Stimulated activated CD8-positive, alpha-beta memory T cell treated with anti-CD3 and anti-CD28 coated beads, Interleukin-12 subunit alpha, Interleukin-12 subunit beta, amount 100 ng/mL, for 24 hours (primary cell): ENCODE results near the gene ANKRD66.
"Not testable (repeated sequence)": the region's sequence is repeated elsewhere in the genome, so short reads cannot be mapped to it uniquely, and the experiment has no call there.

ENCODE experiments used
- DNase-seq: peaks from one replicate; pipeline ENCODE4 v3.0.0-alpha.2; 2020; ENCODE audit errors: extremely low read depth

ANKRD66 gene

DNA sequence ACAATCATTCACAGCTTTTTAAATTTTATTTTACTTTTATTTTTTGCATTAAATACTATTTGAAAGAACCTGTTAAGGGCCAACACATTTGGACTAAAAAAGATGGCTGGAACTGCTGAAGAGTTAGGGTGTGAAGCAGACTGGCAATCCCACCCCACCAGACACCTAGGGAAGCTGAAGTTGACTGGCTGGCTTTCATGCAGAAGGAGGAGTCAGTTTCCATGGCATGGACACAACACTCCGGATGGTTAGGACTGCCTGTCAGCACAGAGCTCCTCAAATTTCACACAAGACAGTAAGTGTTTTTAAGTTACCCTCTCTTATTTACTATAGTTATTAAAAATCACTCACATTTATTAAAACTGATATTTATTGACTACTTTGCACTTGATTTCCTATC is at the start of gene ANKRD66:
Gene ANKRD66, plus strand, starts transcription at position 238 of the 400 bp plus-strand sequence. CDS start 5,016 bp downstream, outside the sequence.
- DNase-seq, result no peak

DNA sequence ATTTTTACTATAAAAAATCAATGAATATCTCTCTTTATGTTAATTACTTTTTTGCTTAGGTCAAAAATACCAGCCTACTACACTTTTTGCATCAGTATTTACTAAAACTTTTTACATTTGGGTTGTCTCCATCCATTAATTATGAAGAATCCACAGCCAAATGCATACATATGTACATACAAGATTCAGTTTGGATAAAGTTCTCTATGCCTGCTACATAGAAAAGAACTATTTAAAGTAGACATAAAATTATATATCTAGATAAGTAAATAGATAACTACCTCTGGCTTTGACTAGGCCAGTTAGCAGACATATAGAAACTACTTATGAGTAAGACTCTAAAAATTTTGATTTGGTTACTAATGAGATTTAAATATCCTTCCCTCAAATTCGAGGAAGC is 46.8 kb upstream of the ANKRD66 start:
- DNase-seq, result no peak

DNA sequence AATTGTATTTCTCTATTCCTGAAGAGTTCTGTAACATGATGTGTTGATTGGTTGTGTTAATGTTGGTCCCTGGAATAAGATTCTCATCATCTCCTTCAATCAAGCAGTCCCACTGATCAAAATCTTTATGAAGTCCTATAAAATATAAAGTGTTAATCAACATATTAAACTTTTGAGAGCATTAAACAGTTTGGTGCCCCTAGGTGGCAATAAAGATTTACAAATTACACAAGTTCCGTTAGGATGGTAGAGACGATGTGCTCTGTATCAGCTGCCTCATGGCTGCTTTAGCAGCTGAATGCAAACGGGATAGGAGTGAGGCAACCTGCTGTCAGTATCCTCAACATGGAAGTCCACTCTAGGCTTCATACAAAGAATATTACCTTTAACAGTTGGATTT is 42.2 kb upstream of the ANKRD66 start:
- DNase-seq, result no peak

DNA sequence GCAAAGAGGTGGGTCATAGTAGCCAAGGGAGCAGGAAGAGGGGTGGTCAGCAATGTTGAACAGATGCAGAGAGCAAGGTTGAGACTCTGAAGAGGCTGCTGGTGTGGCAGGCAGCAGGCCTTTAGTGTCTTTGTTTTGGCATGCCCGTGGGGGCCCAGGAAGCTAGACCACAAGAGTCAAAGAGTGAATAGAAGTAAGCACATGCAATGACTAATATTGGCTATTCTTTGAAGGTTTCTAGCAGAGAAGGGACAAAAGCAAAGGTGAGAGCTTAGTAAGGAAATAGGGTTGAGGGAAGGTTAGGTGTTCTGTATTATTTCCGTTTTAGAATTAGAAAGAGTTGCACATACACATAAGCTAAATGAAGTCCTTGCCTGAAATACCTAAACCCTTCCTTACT is 40.3 kb upstream of the ANKRD66 start:
- no peak for DNase-seq

DNA sequence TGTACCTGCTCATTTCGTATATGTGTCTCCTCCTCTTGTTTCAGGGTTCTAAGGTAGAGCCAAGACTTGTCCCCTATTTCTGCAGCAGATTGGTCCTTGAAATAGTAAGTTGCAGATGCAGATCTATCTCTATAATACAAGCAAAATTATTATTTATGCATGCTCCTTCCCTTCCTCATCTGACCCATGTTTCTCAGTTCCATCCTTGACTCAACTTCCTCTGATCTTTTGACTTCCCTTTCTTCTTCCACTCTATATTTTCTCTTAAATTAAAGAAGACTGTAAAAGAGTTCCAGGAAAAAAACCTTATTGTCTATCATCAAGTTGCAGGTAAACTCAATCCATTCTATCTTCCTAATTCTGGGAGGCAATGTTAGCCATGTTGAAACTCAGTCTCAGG is 35.2 kb upstream of the ANKRD66 start:
- DNase-seq, result no peak

DNA sequence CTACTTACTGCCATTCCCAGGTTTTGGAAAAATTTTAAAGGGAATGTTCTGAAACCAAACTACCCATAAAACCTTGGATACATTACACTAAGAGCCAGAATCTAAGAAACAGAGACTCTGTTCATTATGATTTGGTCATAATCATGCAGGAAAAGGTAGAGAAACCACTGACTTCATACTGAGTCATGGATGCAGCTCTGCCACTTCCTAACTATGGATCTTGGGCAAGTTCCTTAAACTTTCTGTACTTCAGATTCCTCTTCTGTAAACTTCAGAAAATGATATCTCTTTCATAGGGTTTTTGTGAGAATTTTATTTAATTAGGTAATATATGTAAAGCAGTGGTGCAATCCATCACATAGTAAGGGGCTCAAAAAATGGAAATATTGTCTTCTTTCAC is 31.6 kb upstream of the ANKRD66 start:
- no peak for DNase-seq

DNA sequence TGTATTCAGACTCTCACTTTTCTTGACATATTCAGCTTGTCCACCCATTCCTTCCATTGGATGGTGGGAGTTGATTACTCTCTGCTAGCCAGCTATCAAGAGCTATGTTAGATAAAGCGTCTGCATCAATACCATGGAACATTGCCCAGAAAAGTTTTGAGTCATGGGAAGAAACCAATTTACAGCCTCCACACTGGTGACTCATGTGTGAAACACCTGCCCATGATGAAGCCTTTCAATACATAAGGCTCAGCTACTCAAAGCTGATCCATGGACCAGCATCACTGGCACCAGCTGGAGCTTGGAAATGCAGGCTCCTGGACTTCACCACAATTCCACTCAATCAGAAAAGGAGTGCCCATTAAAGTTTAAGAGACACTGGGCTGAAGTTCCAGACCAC is 27.6 kb upstream of the ANKRD66 start:
- DNase-seq, result no peak

DNA sequence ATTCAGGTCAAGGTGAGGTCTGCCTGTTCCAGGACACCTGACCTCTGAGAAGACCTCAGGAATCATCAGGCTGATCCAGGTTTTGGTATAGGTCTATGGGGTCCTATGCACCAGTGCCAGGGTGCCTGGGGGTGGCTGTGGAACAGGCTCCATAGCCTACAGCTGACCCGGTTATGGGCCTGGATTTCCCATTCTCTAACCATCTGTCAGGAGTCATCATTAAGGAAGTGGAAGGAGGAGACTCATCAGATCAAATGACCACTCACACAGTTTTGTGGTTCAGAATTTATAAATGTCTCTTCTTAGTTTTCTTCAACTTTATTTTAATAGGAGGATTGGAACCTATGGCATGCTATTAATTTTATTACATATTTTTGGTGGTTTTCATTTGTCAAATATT is 26.3 kb upstream of the ANKRD66 start:
- DNase-seq, result no peak

DNA sequence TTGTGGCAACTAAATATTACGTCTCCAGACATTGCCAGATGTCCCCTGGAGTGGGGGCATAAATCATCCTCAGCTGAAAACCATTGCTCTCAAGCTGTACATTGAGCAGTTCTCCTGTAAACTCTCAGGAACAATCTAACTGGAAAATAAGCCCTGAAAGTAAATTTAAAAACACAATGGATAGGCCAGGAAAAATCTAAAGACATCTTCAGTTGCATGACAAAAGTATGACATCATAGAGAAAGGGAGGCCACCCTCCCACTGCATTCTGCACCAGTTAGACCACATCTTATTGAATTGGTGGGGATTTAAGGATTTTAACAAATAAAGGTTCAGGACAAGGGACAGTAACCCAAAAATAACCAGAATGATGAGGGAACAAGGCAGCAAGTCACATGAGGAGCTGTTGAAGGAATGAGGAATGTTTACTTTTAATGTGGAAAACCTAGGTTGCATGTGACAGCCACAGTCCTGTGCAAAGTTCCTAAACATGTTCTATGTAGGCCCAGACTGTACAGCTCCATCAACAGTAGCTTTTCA is 16.9 kb upstream of the ANKRD66 start:
- no peak for DNase-seq

DNA sequence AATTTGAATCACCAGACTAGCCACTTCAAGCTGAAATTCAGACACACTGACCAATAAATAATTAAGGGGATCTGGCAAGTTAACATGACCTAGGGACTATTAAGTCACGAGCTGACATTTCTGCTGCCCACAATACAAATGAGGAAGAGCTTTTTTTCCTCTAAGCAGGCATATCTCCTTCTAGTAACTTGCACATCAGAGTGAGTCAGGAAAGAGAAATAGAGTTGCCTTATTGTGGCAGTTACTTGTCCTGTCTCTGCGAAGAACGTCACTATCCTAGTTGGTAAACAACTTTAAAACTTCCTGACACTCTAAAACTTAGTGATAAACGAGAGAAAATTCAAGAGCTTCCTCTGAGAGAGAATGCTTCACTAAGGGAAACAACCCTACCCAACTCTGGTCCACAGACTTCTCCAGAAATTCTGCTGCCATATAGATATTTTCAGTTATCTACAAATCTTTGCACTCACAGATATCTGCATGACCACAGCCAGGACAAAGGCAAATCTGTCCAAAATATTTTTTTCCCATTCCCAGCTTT is 15.7 kb upstream of the ANKRD66 start:
- no peak for DNase-seq

DNA sequence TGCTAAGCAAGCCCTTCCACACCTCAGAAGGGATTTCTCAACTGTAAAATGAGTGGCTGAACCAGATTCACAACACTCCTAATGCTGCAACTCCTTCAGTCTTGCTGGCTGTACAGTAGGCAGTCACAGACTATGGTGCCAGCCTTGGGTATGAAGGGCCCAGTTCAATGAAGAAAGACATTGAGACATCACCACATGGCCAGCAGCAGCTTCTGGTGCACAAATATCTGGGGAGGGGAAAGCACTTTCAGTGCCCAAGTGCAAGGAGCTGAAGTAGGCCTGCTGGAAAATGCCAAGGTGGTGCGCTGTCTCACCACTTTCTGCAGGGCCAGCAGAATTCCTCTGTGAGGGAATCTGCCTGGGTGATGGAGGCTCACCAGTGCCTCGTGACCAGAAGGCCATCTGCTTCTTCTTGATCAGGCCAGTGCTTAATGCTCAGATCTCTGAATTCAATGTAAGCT is 13.4 kb upstream of the ANKRD66 start:
- DNase-seq, result no peak

DNA sequence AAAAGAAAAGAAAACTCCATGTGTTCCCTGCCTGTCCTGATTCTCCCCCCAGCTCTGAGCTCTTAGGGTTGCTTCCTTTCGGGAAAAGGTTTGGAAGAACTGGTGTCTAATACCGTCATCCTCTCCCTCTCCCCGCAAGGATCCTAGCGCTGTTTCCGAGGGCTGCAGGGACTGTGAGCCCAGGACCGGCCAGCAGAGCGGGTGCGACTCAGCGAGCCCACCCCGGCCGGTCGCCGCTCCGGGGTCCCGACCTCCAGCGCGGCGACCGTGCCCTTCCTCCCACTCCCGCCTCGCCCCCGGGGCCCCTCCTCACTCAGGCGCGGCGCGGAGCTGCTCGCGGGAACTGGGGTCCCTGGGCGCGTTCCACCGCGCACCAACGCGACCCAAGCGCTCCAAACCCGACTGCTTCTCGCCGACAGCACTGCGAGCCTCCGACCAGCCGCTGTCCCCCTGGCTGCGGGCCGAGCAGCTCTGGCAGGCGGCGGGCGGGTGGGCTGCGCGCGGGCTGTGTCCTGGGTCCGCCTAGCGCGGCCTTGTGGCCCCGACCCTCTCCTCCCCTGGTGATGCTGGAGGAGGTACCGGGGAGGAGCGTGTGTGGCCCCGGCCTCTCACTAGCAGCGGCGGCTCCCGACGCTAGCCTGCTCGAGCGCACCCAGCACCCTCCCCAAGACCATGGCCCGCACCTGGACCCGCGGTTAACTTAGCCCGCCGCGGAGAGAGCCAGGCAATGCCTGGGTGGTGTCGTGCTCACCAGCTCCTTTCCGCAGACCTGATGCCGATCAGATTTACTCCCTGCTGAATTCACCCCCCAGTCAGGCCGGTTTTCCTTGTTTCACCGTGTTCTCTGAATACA is 11.6 kb upstream of the ANKRD66 start, which contains the start of gene PLA2G7:
Gene PLA2G7, minus strand, starts transcription at position 509 of the 853 bp plus-strand sequence. CDS start 12,484 bp downstream, outside the sequence.
- DNase-seq, result no peak

DNA sequence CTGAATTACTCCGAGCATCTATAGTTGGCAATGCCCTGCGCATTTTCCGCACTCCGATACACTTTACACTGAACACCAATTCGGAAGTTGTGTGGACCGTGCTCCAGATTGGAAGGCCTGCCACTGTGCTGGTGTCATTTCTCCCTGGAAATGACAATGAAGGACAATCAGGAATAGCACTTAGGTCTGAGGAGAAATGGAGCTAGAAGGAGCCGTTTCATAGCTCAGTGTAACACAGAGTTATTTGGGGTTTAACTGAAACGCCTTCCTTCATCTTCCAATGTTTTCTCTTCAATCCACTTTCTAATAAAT is 11.1 kb upstream of the ANKRD66 start:
- no peak for DNase-seq

DNA sequence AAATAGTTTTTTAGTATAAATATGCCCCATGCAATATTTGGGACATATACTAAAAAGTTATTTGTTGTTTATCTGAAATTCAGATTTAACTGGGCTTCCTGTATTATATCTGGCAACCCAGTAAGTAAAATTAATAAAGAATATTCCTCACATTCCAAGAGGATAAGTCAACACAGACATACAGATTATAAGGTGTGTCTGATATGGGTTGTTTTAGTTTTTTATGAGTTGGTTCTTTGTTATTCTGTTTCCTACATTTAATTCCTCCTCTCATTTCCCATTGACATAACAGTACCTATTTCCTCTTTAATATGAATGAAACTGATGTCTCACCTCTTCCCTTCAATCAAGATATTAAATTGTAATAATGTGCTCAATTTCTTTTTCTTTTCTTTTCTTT is 9.8 kb upstream of the ANKRD66 start:
- no peak for DNase-seq

DNA sequence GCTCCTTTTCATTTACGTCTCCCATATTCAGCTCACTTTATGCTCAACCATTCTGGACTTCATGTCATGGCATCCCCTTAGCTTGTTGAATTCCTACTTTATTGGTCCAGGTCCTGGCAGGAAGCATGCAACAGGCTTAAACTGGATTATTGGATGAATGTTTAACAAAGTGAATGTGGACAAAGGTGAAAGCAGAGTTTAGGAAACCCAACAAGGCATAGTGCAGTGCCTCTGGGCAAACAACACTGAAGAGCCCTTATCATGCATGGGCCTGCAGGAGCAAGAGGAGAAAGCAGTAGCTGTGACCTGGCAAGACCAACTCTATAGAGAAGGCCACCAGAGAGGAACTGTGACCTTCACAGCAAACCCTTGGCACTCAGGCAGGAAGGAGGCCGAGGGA is 5.3 kb upstream of the ANKRD66 start:
- no peak for DNase-seq

DNA sequence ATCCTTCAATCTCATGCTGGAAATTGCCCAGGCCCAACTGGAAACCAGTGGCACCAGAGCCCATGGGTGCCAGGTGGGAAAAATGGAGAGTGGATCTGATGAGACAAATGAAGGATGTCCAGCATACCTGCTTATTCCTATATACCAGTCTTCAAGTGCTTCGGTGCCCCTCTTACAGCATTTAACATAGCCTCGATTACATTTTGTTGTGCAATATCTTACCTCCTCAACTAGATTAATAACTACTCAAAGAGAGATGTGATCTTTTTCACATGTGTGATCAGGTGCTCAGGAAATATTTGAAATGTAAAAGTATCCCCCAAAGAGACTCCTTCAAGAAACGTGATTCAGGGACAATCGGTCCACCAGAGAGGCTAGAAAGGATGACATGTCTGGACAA is 4.8 kb upstream of the ANKRD66 start:
- no peak for DNase-seq

DNA sequence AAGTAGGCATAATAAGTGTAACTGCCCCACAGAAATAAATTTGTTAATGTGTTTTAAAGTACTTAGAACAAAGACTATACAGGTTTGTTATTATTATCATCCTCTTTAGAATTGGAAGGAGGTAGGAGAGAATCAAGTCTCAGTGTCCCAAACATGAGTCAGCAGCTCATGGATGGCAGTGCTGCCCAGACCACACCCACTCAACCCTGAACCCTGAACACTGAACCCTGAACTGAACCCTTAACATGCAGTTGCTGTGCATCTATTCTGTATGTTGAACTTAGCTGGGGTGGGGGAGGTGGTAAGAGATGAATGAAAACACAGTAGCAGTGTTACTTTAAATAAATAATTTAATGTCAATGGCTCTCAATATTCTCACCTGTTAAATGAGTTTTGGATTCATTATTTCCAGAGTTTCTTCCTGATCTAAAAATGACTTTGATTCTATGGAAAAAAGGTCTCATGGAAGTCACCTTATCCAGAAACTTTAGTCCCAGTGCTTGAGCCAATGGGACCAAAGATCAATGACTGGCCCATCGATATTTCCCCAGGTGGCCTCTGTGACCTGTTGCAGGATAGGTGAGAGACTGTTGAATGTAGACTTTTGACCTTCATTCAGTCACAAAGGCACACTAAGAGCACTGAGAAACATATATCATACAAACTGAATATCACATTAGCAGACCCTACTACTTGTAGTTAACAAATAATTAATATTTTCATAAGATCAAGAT is 3.1 kb upstream of the ANKRD66 start:
- no peak for DNase-seq

DNA sequence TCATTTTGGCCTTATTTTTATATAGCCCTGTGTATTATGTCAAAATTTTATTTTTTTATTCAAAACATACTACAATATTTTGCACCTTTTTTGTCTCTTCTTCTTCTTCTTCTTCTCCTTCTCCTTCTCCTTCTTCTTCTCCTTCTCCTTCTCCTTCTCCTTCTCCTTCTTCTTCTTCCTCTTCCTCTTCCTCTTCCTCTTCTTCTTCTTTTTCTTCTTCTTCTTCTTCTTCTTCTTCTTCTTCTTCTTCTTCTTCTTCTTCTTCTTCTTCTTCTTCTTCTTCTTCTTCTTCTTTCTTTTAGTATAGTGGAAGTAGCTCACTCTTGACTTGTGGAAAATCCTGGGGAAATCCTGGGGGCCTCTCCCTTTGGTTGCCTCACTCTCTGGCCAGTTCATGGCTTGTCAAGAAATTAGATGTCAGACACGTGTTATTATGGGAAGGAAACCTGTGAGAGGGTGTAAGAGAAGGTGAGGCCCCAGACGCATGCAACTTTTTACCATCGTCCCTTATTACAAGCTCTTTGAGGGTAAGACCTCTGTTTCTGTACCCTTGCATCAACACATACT is 2.5 kb upstream of the ANKRD66 start:
- DNase-seq, result not testable (repeated sequence)

DNA sequence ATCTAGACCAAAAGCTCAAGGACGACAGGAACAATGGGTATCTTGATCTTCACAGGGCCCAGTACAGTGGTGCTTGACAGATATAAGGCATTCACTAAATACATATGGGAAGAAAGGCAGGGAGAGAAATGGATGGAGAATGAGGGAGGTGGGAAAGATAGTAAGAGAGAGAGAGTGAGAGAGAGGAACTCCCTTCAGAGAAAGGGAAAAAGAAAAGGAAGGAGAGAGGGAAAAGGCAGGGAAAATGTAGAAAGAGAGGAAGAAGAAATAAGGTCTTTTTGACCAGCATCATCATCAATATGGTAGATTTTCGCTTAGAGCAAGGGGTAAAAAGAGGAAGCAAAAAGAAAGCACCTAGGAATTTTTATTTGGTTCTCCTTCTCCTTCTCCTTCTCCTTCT is 760 bp upstream of the ANKRD66 start:
- no peak for DNase-seq

DNA sequence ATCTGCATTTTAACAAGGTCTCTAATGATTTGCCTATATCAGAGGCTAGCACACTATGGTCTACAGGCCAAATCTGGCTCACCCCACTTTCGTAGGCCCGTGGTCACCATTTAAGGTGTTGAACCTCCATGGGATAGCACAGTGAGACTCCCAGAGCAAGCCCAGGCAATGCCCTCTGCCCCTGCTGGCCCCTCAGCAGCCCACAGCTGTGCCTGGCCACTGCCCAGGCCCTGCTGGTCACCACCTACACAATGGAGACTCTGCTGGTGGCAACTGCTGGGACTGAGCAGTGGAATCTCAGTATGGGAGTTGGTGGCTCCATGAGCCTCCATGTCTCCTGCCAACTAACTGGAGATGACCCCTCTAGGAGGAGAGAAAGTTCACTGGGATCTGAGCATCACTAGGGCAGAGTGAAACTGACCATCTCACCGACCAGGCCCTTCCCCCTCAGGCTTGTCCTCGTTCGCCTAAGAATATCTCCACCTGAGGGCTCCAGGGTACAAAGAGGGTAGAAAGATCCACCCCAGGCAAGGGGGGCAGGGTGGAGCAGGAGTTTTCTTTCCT is 2.3 kb downstream of the ANKRD66 start:
- DNase-seq, result no peak

DNA sequence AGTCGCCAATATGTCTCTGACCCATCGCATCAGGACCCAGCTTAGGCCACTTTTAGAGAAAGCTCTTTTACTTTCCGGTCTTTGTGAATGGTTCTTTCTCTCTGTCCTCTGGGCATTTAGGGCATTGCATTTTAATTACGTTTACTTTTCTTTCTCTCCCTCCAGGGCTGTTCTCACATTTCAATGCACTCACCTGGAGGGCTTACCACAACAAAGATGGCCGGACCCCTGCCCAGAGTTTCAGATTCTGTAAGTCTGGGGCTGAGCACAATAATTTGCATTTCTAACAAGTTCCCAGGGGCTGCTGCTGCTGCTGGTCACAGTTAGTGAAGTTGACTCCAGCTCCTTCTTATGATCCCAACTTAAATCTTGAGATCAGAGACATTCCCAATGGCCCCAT is 3.0 kb downstream of the ANKRD66 start:
- DNase-seq, result no peak

DNA sequence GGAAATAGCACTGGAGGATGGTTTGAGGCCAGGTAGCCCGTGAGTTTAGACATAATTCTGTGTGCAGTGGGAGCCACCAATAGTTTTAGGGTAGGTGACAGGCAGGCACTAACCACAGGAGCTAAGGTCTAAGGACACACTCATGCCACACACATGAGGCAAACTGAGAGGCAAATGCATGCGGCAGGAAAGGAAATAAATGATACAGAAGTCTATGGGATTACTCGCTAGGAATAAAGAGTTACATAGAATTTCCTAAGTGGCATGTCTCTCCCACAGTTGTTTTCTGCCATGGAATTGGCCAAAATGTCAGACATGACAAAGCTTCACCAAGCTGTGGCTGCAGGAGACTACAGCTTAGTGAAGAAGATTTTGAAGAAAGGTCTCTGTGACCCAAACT is 4.9 kb downstream of the ANKRD66 start:
- DNase-seq, result no peak
